ENCODE data around the gene SYVN1.
A peak's percentile ranks its signal among the peaks of the same experiment; 100 is the strongest.
"Not testable (repeated sequence)": the region's sequence is repeated elsewhere in the genome, so short reads cannot be mapped to it uniquely, and the experiment has no call there.

The SYVN1 gene

DNA sequence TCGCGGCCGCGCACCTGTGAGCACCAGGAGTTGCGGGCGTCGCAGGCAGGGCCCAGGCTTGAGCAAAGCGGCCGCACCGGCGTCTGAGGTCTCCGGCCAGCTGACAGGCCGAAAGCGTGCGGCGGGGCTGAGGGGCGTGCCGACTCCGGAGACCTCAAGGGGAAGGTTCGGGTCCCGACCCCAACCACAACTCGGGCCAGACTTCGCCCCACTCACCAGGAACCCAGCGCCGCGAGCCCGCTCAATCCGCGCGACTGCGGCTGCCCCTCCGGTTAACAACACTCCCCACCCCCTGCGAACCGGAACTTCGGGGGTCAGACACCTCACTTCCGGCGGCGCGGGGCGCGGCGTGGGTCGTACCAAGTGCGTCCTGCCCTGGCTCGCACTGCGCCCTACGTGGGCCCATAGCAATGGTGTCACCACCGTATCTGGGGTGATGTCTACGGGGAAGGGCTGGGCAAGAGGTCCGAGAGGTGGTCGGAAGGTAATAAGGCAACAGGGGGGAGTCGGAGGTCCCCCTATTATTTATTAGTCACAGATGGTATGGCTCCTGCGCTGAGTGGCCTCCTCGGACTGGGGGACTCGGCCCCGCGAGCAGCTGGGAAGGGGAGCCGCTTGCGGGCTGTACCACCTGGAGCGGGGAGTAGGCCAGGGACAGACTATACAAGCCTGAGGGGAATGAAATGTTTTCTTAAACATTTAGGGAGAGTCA, at the start of gene SYVN1:
Gene SYVN1 (minus strand): TSS at position 280 of the 712 bp plus-strand sequence. CDS start 918 bp downstream, outside the sequence.
- peaks cover 42% of the 10 kb centered on the region for H3K4me1 Mint-ChIP-seq
- H3K27ac Mint-ChIP-seq, result peak within 1 kb of the TSS; percentile 100
- no peak for TF ChIP-seq CTCF (IDR thresholded peaks at IDR 0.05)
- peaks cover 7% of the 10 kb centered on the region for H3K36me3 Mint-ChIP-seq (ENCODE audit: low read depth)
- no peaks in the 10 kb centered on the region for H3K9me3 Mint-ChIP-seq
- peak; percentile 87 for DNase-seq
- H3K27me3 Mint-ChIP-seq (ENCODE audit: low read depth, poor library complexity), result peaks cover 21% of the 10 kb centered on the region
- H3K4me3 Mint-ChIP-seq, result peak within 1 kb of the TSS; percentile 99

DNA sequence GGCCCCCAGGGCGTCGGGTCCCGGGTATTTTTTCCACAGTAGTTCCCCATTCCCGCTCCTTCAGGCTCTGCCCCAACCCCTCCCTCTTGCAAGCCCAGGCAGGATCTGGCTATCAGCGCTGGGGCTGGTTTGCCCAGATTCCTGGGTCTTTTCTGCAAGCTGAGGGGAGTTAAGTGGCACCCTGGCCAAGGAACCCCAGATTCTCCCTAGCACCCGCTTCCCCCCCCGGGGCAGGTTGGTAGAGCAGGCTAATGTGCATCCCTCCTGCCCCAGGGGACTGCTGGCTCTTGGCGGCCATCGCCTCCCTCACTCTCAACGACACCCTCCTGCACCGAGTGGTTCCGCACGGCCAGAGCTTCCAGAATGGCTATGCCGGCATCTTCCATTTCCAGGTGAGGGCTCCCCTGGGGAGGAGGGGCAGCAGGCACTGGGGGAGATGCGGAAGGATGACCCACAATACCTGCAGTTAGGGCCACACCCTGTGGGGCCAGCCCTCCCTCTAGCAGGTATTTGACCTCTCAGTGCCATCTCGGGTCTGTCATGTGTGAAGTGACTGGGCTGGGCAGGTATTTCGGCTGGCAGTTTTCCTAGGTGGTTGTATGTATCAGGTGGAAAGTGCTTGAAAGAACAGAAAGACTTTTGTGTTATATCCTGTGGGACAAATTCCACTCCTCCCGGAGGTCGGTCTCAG, 49.0 kb upstream of the SYVN1 start:
- no peak for TF ChIP-seq CTCF (IDR thresholded peaks at IDR 0.05)
- peak overlapping the region; percentile 66 for H3K4me3 Mint-ChIP-seq
- H3K27me3 Mint-ChIP-seq (ENCODE audit: low read depth, poor library complexity), result peaks cover 15% of the 10 kb centered on the region
- DNase-seq, result no peak
- no peak overlapping the region for H3K27ac Mint-ChIP-seq
- H3K9me3 Mint-ChIP-seq, result no peaks in the 10 kb centered on the region
- H3K4me1 Mint-ChIP-seq, result peaks cover 24% of the 10 kb centered on the region
- peaks cover 6% of the 10 kb centered on the region for H3K36me3 Mint-ChIP-seq (ENCODE audit: low read depth)

DNA sequence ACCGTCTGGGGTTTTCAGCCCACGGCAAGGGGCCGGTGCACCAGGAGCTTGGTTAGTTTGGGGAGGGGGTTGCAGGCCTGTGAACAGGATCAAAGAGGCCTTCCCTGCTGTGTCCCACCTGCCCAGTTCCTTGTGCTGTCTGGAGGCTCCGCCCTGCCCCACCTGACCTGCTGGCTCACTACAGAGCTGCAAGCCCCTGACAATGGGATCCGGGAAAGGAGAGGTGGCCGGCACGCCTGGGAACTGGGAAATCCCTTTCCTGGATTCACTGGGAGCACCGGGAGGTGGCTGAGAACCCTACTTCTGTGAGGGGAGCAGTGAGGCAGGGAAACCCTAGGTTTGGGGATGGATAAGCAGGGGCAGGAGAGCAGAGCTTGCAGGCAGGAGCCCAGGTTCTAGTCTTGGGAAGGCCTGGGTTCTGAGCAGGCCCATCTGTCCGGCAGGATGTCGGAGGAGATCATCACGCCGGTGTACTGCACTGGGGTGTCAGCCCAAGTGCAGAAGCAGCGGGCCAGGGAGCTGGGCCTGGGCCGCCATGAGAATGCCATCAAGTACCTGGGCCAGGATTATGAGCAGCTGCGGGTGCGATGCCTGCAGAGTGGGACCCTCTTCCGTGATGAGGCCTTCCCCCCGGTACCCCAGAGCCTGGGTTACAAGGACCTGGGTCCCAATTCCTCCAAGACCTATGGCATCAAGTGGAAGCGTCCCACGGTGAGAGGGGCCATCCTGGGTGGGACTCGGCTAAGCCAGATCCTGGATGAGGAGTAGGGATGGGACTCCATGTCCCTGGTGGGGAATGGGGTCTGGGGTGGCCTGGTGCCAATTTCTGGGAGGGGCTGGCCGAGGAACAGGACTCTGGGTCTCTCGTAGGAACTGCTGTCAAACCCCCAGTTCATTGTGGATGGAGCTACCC, 48.2 kb upstream of the SYVN1 start:
- H3K9me3 Mint-ChIP-seq, result no peaks in the 10 kb centered on the region
- no peak for TF ChIP-seq CTCF (IDR thresholded peaks at IDR 0.05)
- H3K36me3 Mint-ChIP-seq (ENCODE audit: low read depth), result peaks cover 6% of the 10 kb centered on the region
- peak overlapping the region; percentile 87 for H3K4me3 Mint-ChIP-seq
- no peak overlapping the region for H3K27ac Mint-ChIP-seq
- DNase-seq, result no peak
- H3K27me3 Mint-ChIP-seq (ENCODE audit: low read depth, poor library complexity), result peaks cover 19% of the 10 kb centered on the region
- H3K4me1 Mint-ChIP-seq, result peaks cover 24% of the 10 kb centered on the region

DNA sequence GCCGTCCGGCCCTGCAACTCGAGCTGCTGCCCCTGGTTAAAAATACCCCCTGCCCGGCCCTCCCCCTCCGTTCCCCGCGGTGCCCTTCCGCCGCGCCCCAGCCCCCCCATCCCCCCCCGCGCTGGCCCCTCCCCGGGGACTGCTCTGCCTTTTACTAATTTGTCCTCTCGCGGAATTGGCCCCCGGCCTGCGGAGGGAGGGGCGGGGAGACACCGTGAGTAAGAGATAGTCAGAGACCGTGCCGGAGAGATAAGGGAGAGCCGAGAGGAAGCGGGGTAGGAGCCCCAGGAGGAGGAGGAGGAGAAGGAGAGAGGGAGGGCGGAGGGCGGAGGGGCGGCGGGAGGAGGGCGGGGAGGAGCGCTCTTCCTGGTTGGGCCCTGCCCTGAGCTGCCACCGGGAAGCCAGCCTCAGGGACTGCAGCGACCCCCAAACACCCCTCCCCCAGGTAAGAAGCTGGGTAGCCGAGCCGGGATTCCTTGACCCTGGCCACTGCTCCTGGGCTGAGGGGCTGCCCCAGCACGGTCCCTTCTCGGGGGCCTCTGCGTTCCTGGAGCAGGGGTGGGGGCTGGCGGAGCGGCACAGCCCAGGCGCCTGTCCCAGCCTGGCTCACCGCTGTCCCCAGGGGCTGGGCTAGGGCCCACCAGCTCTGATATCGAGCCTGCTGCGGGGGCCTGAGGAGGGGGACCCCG, 47.4 kb upstream of the SYVN1 start, which contains the start of gene CAPN1:
Gene CAPN1 (plus strand): TSS at position 360 of the 689 bp plus-strand sequence. CDS start 774 bp downstream, outside the sequence.
- peak; percentile 55 for DNase-seq
- peaks cover 5% of the 10 kb centered on the region for H3K36me3 Mint-ChIP-seq (ENCODE audit: low read depth)
- H3K27me3 Mint-ChIP-seq (ENCODE audit: low read depth, poor library complexity), result peaks cover 22% of the 10 kb centered on the region
- peaks cover 24% of the 10 kb centered on the region for H3K4me1 Mint-ChIP-seq
- peak within 1 kb of the TSS; percentile 87 for H3K4me3 Mint-ChIP-seq
- no peak for TF ChIP-seq CTCF (IDR thresholded peaks at IDR 0.05)
- no peaks in the 10 kb centered on the region for H3K9me3 Mint-ChIP-seq
- H3K27ac Mint-ChIP-seq, result no peak within 1 kb of the TSS

- DNase-seq, result peak; percentile 90
- Mint-ChIP-seq H3K4me1 (peaks cover 24% of the 10 kb centered on the region), H3K4me3 (peak overlapping the region; percentile 83), H3K27me3 (ENCODE audit: low read depth, poor library complexity) (peaks cover 22% of the 10 kb centered on the region), H3K9me3 (no peaks in the 10 kb centered on the region), H3K36me3 (ENCODE audit: low read depth) (no peaks in the 10 kb centered on the region), H3K27ac (no peak overlapping the region)
- peak; percentile 67 for TF ChIP-seq CTCF (IDR thresholded peaks at IDR 0.05)
These were observed 46.7 kb upstream of the SYVN1 start for GRCh38 chr11:65180877-65181568.

GRCh38 chr11:65174571-65175010, 40.3 kb upstream of the SYVN1 start:
- not testable (repeated sequence) for H3K4me3 Mint-ChIP-seq; H3K9me3 Mint-ChIP-seq; H3K27ac Mint-ChIP-seq; H3K36me3 Mint-ChIP-seq (ENCODE audit: low read depth); DNase-seq
- Mint-ChIP-seq H3K4me1 (peaks cover 15% of the 10 kb centered on the region), H3K27me3 (ENCODE audit: low read depth, poor library complexity) (peaks cover 27% of the 10 kb centered on the region)

Data from nephron progenitor cell (in vitro differentiated cells).